GM13977 (cell line): ENCODE results near the gene FERD3L.
"Not testable (repeated sequence)": the region's sequence is repeated elsewhere in the genome, so short reads cannot be mapped to it uniquely, and the experiment has no call there.

Experiments
- DNase-seq: peaks from one replicate; pipeline ENCODE4 v3.0.0; 2012; ENCODE audit warnings: low spot score
- in situ Hi-C: fragments of 300-500 bp; cut with MboI; formaldehyde crosslinking; loops from one replicate; pipeline ENCODE4 v1.12.0; 2022; ENCODE audit warnings: low sequenced_read_pairs, low pct_unique_long_range_greater_than_20kb, mixed read lengths, inconsistent platforms; ENCODE audit not compliant: unreplicated experiment
- TF ChIP-seq, protein P1 (sequence below): IDR thresholded peaks from 2 replicates; pipeline ENCODE4 v1.5.1; 2012; ENCODE audit warnings: mild to moderate bottlenecking, control low read depth; ENCODE audit not compliant: insufficient read depth; ENCODE audit errors: extremely low read depth, missing control alignments

The FERD3L gene, protein sequence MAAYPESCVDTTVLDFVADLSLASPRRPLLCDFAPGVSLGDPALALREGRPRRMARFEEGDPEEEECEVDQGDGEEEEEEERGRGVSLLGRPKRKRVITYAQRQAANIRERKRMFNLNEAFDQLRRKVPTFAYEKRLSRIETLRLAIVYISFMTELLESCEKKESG

DNA sequence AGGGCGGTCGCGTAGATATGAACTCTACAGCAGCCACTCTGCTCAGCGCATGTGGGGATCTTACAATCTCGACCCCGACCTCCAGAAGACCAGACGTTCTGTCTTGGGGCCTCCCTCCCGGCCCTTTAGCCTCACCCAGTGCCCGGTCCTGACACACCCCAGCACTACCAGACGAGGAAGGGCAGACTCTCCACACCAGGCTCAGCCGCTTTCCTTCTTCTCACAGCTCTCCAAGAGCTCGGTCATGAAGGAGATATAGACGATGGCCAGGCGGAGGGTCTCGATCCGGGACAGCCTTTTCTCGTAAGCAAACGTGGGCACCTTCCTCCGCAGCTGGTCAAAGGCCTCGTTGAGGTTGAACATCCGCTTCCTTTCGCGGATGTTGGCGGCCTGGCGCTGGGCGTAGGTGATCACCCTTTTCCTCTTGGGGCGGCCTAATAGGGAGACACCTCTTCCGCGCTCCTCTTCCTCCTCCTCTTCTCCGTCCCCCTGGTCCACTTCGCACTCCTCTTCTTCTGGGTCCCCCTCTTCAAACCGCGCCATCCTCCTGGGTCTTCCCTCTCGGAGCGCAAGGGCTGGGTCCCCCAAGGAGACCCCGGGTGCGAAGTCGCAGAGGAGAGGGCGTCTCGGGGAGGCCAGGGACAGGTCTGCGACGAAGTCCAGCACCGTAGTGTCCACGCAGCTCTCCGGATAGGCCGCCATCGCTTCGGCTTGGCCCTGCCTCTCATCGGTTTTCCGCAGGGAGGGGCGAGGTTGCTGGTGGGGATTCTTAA lies at the start of gene FERD3L:
Gene FERD3L (minus strand): TSS at position 761 of the 773 bp plus-strand sequence. CDS start 59 bp downstream, at position 702.
- no peak for DNase-seq
- TF ChIP-seq, protein P1, sequence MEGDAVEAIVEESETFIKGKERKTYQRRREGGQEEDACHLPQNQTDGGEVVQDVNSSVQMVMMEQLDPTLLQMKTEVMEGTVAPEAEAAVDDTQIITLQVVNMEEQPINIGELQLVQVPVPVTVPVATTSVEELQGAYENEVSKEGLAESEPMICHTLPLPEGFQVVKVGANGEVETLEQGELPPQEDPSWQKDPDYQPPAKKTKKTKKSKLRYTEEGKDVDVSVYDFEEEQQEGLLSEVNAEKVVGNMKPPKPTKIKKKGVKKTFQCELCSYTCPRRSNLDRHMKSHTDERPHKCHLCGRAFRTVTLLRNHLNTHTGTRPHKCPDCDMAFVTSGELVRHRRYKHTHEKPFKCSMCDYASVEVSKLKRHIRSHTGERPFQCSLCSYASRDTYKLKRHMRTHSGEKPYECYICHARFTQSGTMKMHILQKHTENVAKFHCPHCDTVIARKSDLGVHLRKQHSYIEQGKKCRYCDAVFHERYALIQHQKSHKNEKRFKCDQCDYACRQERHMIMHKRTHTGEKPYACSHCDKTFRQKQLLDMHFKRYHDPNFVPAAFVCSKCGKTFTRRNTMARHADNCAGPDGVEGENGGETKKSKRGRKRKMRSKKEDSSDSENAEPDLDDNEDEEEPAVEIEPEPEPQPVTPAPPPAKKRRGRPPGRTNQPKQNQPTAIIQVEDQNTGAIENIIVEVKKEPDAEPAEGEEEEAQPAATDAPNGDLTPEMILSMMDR = no peak
- in situ Hi-C loops = no loop called here

DNA sequence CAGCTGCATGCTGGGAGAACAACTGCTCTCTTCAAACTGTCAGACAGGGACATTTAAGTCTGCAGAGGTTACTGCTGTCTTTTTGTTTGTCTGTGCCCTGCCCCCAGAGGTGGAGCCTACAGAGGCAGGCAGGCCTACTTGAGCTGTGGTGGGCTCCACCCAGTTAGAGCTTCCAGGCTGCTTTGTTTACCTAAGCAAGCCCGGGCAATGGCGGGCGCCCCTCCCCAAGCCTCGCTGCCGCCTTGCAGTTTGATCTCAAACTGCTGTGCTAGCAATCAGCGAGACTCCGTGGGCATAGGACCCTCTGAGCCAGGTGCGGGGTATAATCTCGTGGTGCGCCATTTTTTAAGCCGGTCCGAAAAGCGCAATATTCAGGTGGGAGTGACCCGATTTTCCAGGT lies 49.2 kb upstream of the FERD3L start:
- DNase-seq, in situ Hi-C loops: not testable (repeated sequence)

DNA sequence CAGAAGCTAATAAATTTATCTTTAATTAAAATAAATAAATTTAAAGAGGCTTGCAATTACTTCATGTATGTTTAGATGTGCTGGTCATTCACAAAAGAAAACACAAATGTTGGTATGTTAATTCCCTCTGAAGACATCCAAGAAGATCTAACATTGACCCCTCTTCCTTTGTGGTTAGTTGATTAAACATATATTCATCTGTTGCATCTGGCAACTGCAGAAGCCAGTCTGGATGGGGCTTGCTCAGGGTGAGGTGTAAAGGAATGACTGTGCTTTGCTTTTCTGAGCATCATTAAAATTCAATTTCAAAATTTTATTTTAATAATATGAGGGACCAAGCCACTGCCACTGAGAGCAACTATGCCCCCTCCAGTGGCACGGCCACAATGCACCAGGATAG lies 36.4 kb upstream of the FERD3L start:
- in situ Hi-C loops = no loop called here
- no peak for DNase-seq

DNA sequence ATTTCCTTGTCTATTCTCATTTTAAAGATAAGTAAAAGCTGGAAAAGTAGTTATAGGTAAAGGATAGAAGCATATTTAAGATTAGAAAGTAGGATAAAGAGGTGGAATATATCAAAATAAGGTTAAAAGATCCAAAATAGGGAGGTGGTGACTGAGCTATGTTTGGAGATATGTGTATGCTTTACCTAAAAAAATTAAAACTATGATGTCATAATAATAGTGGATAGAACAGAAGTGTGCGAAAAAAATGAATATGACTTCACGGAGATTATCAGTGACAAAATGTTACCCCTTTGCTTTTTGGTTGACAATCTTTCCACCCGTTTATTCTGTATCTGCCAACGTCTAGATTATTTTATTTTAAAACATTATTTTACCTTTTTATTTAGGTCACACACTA lies 33.4 kb upstream of the FERD3L start:
- DNase-seq = no peak
- TF ChIP-seq, protein P1 = no peak
- in situ Hi-C loops = no loop called here

More for the DNA sequence above, 36.4 kb upstream of the FERD3L start:
- TF ChIP-seq, protein P1 = no peak

DNA sequence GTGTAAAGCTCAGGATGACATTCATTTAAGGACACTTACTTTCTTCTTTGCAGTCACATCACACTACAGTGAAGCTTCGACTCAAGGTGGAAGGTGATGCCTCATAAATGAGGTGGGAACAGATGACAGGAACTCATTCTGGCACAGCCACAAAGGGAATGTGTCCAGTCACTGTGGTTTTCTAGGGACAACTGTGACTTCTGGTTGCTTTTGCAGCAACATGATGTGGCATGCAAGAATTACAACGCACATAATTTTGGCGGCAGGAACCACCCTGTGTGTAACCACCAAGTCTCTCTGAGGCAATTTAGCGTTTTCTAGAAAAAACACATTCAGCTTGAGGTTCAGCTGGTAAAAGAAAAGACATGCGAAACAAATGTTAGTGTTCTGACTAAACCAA lies 32.0 kb upstream of the FERD3L start:
- TF ChIP-seq, protein P1 = no peak
- in situ Hi-C loops = no loop called here
- DNase-seq = no peak

DNA sequence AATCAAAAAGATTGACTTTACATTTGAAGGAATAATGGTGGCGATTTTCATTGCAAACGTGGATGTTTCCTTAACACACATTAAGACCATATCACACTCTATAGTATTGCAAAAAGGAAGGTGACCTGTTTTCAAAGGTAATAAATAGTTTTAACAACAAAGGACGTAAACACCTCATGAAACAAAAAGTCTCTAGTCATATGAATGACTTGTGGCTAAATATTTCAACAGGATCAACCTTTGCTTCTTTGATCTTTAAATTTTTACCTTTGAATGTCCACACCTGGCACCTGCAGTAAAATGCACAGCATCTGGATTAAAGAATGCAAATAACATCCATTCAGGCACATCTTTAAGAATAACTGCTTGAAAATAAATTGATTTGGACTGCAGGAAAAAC lies 30.0 kb upstream of the FERD3L start:
- in situ Hi-C loops = no loop called here
- no peak for DNase-seq
- TF ChIP-seq, protein P1 = no peak

DNA sequence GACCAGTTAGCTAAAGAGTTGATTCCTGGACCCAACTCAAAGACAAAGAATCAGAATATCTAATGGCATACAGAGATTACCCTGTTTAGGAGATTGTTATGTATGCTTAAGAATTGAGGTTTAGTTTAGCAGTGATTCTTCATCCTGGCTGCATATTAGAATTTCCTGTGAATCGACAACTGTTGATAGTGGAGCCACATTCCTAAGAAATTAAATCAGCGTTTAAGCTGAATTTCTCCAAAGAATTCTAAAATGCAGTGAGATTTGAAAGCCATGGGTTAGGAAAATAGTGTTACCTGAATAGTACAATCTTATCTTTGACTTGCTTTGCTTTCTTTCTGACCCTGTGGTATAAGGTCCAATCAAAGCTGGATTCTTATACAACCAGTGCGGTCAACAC lies 16.4 kb upstream of the FERD3L start:
- no peak for DNase-seq
- in situ Hi-C loops = no loop called here
- TF ChIP-seq, protein P1 = no peak
